T-helper 2 cell treated with Interferon-gamma antibody and Interleukin-4, amounts not matched to agents 5 μg/mL and 100 μg/mL, for 36 hours (primary cell): ENCODE results near the gene ABHD6.

Experiments
- DNase-seq: peaks from one replicate; pipeline ENCODE4 v3.0.0; 2021; ENCODE audit warnings: low spot score
- H3K27ac Mint-ChIP-seq: one replicate; pipeline ENCODE4 v1.8.0; 2021; ENCODE audit warnings: mild to moderate bottlenecking, mixed read lengths
- H3K27me3 Mint-ChIP-seq: one replicate; pipeline ENCODE4 v1.8.0; 2021; ENCODE audit warnings: low read depth, mixed read lengths
- H3K36me3 Mint-ChIP-seq: one replicate; pipeline ENCODE4 v1.8.0; 2021; ENCODE audit warnings: low read depth, mixed read lengths
- H3K4me1 Mint-ChIP-seq: one replicate; pipeline ENCODE4 v1.8.0; 2021; ENCODE audit warnings: low read depth, mixed read lengths
- H3K4me3 Mint-ChIP-seq: one replicate; pipeline ENCODE4 v1.8.0; 2022; ENCODE audit warnings: mild to moderate bottlenecking, moderate library complexity, mixed read lengths
- H3K9me3 Mint-ChIP-seq: one replicate; pipeline ENCODE4 v1.8.0; 2021; ENCODE audit warnings: mixed read lengths

Gene ABHD6

GRCh38 chr3:58291671-58292338 is 54.2 kb downstream of the ABHD6 start:
- H3K27ac Mint-ChIP-seq = no peak overlapping the region
- H3K27me3 Mint-ChIP-seq = no peaks in the 10 kb centered on the region
- H3K36me3 Mint-ChIP-seq = peaks cover 13% of the 10 kb centered on the region
- no peak for DNase-seq
- H3K4me1 Mint-ChIP-seq = no peaks in the 10 kb centered on the region
- no peaks in the 10 kb centered on the region for H3K9me3 Mint-ChIP-seq
- no peak overlapping the region for H3K4me3 Mint-ChIP-seq

GRCh38 chr3:58292866-58293265 is 55.3 kb downstream of the ABHD6 start:
- Mint-ChIP-seq H3K4me3 (no peak overlapping the region), H3K9me3 (no peaks in the 10 kb centered on the region), H3K4me1 (no peaks in the 10 kb centered on the region), H3K27ac (no peak overlapping the region), H3K27me3 (no peaks in the 10 kb centered on the region), H3K36me3 (peaks cover 13% of the 10 kb centered on the region)
- no peak for DNase-seq

GRCh38 chr3:58293516-58293915 is 55.9 kb downstream of the ABHD6 start:
- no peaks in the 10 kb centered on the region for H3K4me1 Mint-ChIP-seq
- H3K36me3 Mint-ChIP-seq = peaks cover 10% of the 10 kb centered on the region
- H3K27ac Mint-ChIP-seq = no peak overlapping the region
- no peaks in the 10 kb centered on the region for H3K27me3 Mint-ChIP-seq
- H3K4me3 Mint-ChIP-seq = no peak overlapping the region
- H3K9me3 Mint-ChIP-seq = no peaks in the 10 kb centered on the region
- DNase-seq = no peak

GRCh38 chr3:58296269-58296668 is 58.7 kb downstream of the ABHD6 start:
- Mint-ChIP-seq H3K4me1 (no peaks in the 10 kb centered on the region), H3K27ac (no peak overlapping the region), H3K9me3 (peaks cover 1% of the 10 kb centered on the region), H3K36me3 (peaks cover 6% of the 10 kb centered on the region), H3K27me3 (peaks cover 5% of the 10 kb centered on the region), H3K4me3 (no peak overlapping the region)
- DNase-seq = no peak

- Mint-ChIP-seq H3K9me3 (peaks cover 7% of the 10 kb centered on the region), H3K36me3 (peaks cover 4% of the 10 kb centered on the region), H3K4me3 (no peak overlapping the region), H3K27me3 (peaks cover 7% of the 10 kb centered on the region), H3K4me1 (no peaks in the 10 kb centered on the region), H3K27ac (no peak overlapping the region)
- DNase-seq = no peak
Measured at GRCh38 chr3:58296843-58297242, 59.3 kb downstream of the ABHD6 start.

- Mint-ChIP-seq H3K9me3 (peaks cover 12% of the 10 kb centered on the region), H3K4me1 (no peaks in the 10 kb centered on the region), H3K4me3 (no peak overlapping the region), H3K36me3 (peaks cover 3% of the 10 kb centered on the region), H3K27me3 (peaks cover 7% of the 10 kb centered on the region), H3K27ac (no peak overlapping the region)
- DNase-seq = no peak
Measured at GRCh38 chr3:58298190-58298589, 60.6 kb downstream of the ABHD6 start.

- no peak overlapping the region for H3K27ac Mint-ChIP-seq
- DNase-seq = no peak
- no peaks in the 10 kb centered on the region for H3K4me1 Mint-ChIP-seq
- peaks cover 7% of the 10 kb centered on the region for H3K27me3 Mint-ChIP-seq
- H3K36me3 Mint-ChIP-seq = peaks cover 3% of the 10 kb centered on the region
- no peak overlapping the region for H3K4me3 Mint-ChIP-seq
- H3K9me3 Mint-ChIP-seq = peaks cover 12% of the 10 kb centered on the region
Measured at GRCh38 chr3:58299075-58299474, 61.5 kb downstream of the ABHD6 start.

GRCh38 chr3:58299839-58300516 is 62.4 kb downstream of the ABHD6 start:
- H3K36me3 Mint-ChIP-seq = peaks cover 3% of the 10 kb centered on the region
- DNase-seq = no peak
- H3K27ac Mint-ChIP-seq = no peak overlapping the region
- peaks cover 7% of the 10 kb centered on the region for H3K27me3 Mint-ChIP-seq
- no peaks in the 10 kb centered on the region for H3K4me1 Mint-ChIP-seq
- H3K4me3 Mint-ChIP-seq = no peak overlapping the region
- peaks cover 12% of the 10 kb centered on the region for H3K9me3 Mint-ChIP-seq

GRCh38 chr3:58305882-58306711 is 68.5 kb downstream of the ABHD6 start, which contains the start of the genes HTD2 and RPP14:
Gene HTD2 (plus strand): TSS chr3:58306520. CDS start chr3:58317614, 11,094 bp downstream.
Gene RPP14 (plus strand): TSS chr3:58306245. CDS start chr3:58310330, 4,085 bp downstream.
- Mint-ChIP-seq H3K27ac (peak within 1 kb of the TSS; percentile 100), H3K4me1 (peaks cover 19% of the 10 kb centered on the region), H3K36me3 (peaks cover 14% of the 10 kb centered on the region), H3K4me3 (peak within 1 kb of the TSS; percentile 98), H3K9me3 (peaks cover 12% of the 10 kb centered on the region), H3K27me3 (peaks cover 3% of the 10 kb centered on the region)
- DNase-seq = peak; percentile 98

- H3K27me3 Mint-ChIP-seq = no peaks in the 10 kb centered on the region
- H3K4me3 Mint-ChIP-seq = peak overlapping the region; percentile 98
- peaks cover 19% of the 10 kb centered on the region for H3K4me1 Mint-ChIP-seq
- H3K9me3 Mint-ChIP-seq = no peaks in the 10 kb centered on the region
- H3K27ac Mint-ChIP-seq = peak overlapping the region; percentile 100
- peaks cover 25% of the 10 kb centered on the region for H3K36me3 Mint-ChIP-seq
- DNase-seq = peak; percentile 20
Measured at GRCh38 chr3:58307639-58308215, 70.1 kb downstream of the ABHD6 start.

GRCh38 chr3:58308728-58309127 is 71.1 kb downstream of the ABHD6 start:
- DNase-seq = no peak
- Mint-ChIP-seq H3K4me1 (peaks cover 19% of the 10 kb centered on the region), H3K27ac (no peak overlapping the region), H3K4me3 (peak overlapping the region; percentile 98), H3K9me3 (no peaks in the 10 kb centered on the region), H3K27me3 (no peaks in the 10 kb centered on the region), H3K36me3 (peaks cover 29% of the 10 kb centered on the region)

- DNase-seq = no peak
Measured at GRCh38 chr3:58317811-58318210, 80.2 kb downstream of the ABHD6 start.

GRCh38 chr3:58321791-58322190 is 84.2 kb downstream of the ABHD6 start:
- H3K4me1 Mint-ChIP-seq = peaks cover 27% of the 10 kb centered on the region

More at GRCh38 chr3:58317811-58318210, 80.2 kb downstream of the ABHD6 start:
- no peaks in the 10 kb centered on the region for H3K9me3 Mint-ChIP-seq
- H3K36me3 Mint-ChIP-seq = peaks cover 42% of the 10 kb centered on the region
- no peaks in the 10 kb centered on the region for H3K27me3 Mint-ChIP-seq
- no peaks in the 10 kb centered on the region for H3K4me1 Mint-ChIP-seq
- no peak overlapping the region for H3K4me3 Mint-ChIP-seq
- H3K27ac Mint-ChIP-seq = no peak overlapping the region

More at GRCh38 chr3:58321791-58322190, 84.2 kb downstream of the ABHD6 start:
- no peak for DNase-seq
- Mint-ChIP-seq H3K27me3 (no peaks in the 10 kb centered on the region), H3K36me3 (peaks cover 24% of the 10 kb centered on the region), H3K27ac (no peak overlapping the region), H3K9me3 (no peaks in the 10 kb centered on the region), H3K4me3 (no peak overlapping the region)
